IPS-18a (cell line): ENCODE measurements around the gene TMEM130.

Experiments used
- H3K27ac ChIP-seq: one replicate; pipeline ENCODE4 v1.5.1; 2013; ENCODE audit warnings: low read length
- H3K27me3 ChIP-seq: one replicate; pipeline ENCODE4 v1.6.1; 2013; ENCODE audit warnings: mild to moderate bottlenecking, low read length; ENCODE audit not compliant: control insufficient read depth, insufficient read depth
- H3K36me3 ChIP-seq: one replicate; pipeline ENCODE4 v1.6.1; 2013; ENCODE audit warnings: low read depth, low read length; ENCODE audit not compliant: control insufficient read depth
- H3K4me1 ChIP-seq: one replicate; pipeline ENCODE4 v1.6.1; 2013; ENCODE audit warnings: low read depth, low read length; ENCODE audit not compliant: control insufficient read depth
- H3K4me3 ChIP-seq: one replicate; pipeline ENCODE4 v1.5.1; 2013; ENCODE audit warnings: low read length
- H3K9ac ChIP-seq: one replicate; pipeline ENCODE4 v1.6.1; 2013; ENCODE audit warnings: mild to moderate bottlenecking, low read length, moderate library complexity
- H3K9me3 ChIP-seq: one replicate; pipeline ENCODE4 v1.6.1; 2013; ENCODE audit warnings: low read depth, low read length; ENCODE audit not compliant: control insufficient read depth

The TMEM130 gene

DNA sequence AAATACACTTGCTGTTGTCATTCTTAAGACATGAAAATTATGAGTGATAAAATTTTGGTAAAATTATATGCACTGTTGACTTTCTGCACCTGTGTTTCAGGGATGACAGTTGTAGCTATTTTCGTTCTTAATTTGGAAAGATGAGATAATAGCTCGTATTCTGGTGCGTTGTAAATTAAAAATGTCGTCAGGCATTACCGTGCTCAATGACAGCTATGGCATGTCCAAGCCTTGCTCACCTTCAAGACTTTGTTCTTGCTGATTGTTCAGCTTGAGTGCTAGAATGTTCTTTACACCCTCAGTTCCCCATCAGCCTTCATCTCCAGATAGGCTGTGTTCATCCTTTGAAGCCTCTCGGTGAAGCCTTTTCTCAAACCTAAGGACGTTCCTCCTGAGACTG, 30.0 kb upstream of the TMEM130 start:
- no peaks in the 10 kb centered on the region for H3K4me1 ChIP-seq
- H3K9me3 ChIP-seq, result no peaks in the 10 kb centered on the region
- no peak overlapping the region for H3K27ac ChIP-seq
- H3K36me3 ChIP-seq, result peaks cover 94% of the 10 kb centered on the region
- H3K4me3 ChIP-seq, result no peak overlapping the region
- H3K9ac ChIP-seq, result no peak overlapping the region
- no peaks in the 10 kb centered on the region for H3K27me3 ChIP-seq

GRCh38 chr7:98892609-98893008, 22.8 kb upstream of the TMEM130 start:
- Histone ChIP-seq H3K9me3 (no peaks in the 10 kb centered on the region), H3K4me1 (no peaks in the 10 kb centered on the region), H3K27me3 (no peaks in the 10 kb centered on the region), H3K36me3 (peaks cover 78% of the 10 kb centered on the region), H3K4me3 (no peak overlapping the region), H3K27ac (no peak overlapping the region), H3K9ac (no peak overlapping the region)

GRCh38 chr7:98887038-98887437, 17.2 kb upstream of the TMEM130 start:
- H3K27ac ChIP-seq, result no peak overlapping the region
- H3K36me3 ChIP-seq, result peaks cover 63% of the 10 kb centered on the region
- no peaks in the 10 kb centered on the region for H3K4me1 ChIP-seq
- H3K27me3 ChIP-seq, result no peaks in the 10 kb centered on the region
- no peaks in the 10 kb centered on the region for H3K9me3 ChIP-seq
- no peak overlapping the region for H3K4me3 ChIP-seq
- no peak overlapping the region for H3K9ac ChIP-seq

DNA sequence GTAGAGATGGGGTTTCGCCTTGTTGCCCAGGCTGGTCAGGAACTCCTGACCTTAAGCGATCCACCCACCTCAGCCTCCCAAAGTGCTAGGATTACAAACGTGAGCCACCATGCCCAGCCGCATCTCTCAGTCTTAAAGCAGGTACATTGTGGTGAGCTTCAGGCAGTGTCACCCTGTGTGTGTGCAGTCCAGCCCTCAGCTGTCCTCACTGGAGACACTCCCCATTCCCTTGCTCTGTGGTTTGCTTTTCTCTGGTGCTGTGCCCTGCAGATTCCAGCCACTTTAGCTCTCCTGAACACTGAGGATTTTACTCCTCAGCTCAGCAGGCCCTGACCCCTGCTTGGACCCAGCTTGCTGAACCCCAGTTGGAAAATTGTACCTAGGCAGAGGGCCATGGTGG, 14.6 kb upstream of the TMEM130 start:
- no peak overlapping the region for H3K9ac ChIP-seq
- H3K4me1 ChIP-seq, result peaks cover 6% of the 10 kb centered on the region
- peaks cover 64% of the 10 kb centered on the region for H3K36me3 ChIP-seq
- no peak overlapping the region for H3K27ac ChIP-seq
- no peaks in the 10 kb centered on the region for H3K27me3 ChIP-seq
- no peak overlapping the region for H3K4me3 ChIP-seq
- H3K9me3 ChIP-seq, result no peaks in the 10 kb centered on the region

GRCh38 chr7:98881561-98882315, 11.9 kb upstream of the TMEM130 start:
- peaks cover 48% of the 10 kb centered on the region for H3K36me3 ChIP-seq
- no peaks in the 10 kb centered on the region for H3K27me3 ChIP-seq
- H3K4me1 ChIP-seq, result peaks cover 12% of the 10 kb centered on the region
- H3K4me3 ChIP-seq, result no peak overlapping the region
- H3K27ac ChIP-seq, result no peak overlapping the region
- no peak overlapping the region for H3K9ac ChIP-seq
- no peaks in the 10 kb centered on the region for H3K9me3 ChIP-seq

DNA sequence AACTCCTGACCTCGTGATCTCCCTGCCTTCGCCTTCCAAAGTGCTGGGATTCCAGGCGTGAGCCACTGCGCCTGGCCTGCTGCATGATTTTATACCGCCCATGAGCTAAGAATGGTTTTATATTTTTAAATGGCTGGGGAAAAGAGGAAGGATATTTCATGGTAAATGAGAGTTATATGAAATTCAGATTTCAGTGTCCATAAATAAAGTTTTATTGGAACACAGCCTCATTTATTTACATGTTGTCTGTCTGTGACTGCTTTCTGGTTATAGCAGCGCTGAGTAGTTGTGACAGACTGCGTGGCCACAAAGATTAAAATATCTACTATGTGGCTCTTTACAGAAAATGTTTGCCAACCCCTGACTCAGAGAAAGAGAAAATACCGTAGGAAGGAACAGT, 10.7 kb upstream of the TMEM130 start:
- Histone ChIP-seq H3K9me3 (no peaks in the 10 kb centered on the region), H3K27me3 (no peaks in the 10 kb centered on the region), H3K27ac (no peak overlapping the region), H3K4me1 (peaks cover 12% of the 10 kb centered on the region), H3K36me3 (peaks cover 44% of the 10 kb centered on the region), H3K4me3 (no peak overlapping the region), H3K9ac (no peak overlapping the region)

- Histone ChIP-seq H3K4me3 (peak overlapping the region; percentile 84), H3K9ac (peak overlapping the region; percentile 75), H3K4me1 (peaks cover 12% of the 10 kb centered on the region), H3K27ac (no peak overlapping the region), H3K36me3 (peaks cover 44% of the 10 kb centered on the region), H3K27me3 (no peaks in the 10 kb centered on the region), H3K9me3 (no peaks in the 10 kb centered on the region)
These were observed 10.1 kb upstream of the TMEM130 start for GRCh38 chr7:98879979-98880315.

DNA sequence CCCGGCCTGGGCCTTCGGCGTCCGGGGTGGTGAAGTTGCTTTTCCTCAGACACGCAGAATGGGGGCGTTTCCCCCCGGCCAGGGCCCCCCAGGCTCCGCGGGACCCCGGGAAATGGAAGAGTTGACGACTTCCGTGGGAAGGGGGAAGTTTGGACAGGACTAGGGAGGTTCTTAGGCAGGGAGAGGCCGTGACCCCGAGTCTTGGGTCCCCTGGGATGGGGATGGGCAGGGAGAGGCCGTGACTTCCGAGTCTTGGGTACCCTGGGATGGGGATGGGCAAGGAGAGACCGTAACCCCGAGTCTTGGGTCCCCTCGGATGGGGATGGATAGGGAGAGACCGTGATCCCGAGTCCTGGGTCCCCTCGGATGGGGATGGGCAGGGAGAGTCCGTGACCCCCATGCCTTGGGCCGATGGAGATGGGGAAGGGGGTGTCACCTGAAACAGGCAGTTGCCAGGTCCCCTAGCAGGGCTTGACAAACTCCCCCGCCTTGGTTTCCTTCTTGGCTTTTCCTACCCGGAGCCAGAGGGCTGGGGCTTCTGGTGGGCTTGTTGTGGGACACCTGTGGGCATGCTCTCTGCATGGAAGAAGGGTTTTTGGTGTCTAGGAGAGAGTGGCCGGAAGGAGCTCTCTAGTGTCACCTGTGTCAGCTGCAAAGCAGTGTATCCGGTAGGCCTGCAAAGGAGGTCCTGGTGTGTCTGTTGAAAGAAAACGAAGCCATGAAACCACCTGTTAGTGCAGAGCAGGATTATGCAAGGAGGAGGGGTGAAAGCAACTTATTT, 9.6 kb upstream of the TMEM130 start:
- H3K9ac ChIP-seq, result peak overlapping the region; percentile 75
- H3K27ac ChIP-seq, result no peak overlapping the region
- H3K36me3 ChIP-seq, result peaks cover 39% of the 10 kb centered on the region
- H3K4me1 ChIP-seq, result peaks cover 12% of the 10 kb centered on the region
- H3K4me3 ChIP-seq, result peak overlapping the region; percentile 84
- no peaks in the 10 kb centered on the region for H3K27me3 ChIP-seq
- H3K9me3 ChIP-seq, result no peaks in the 10 kb centered on the region

- Histone ChIP-seq H3K27ac (no peak within 1 kb of the TSS), H3K36me3 (peaks cover 31% of the 10 kb centered on the region), H3K27me3 (no peaks in the 10 kb centered on the region), H3K4me1 (peaks cover 12% of the 10 kb centered on the region), H3K4me3 (peak within 1 kb of the TSS; percentile 84), H3K9ac (peak within 1 kb of the TSS; percentile 75), H3K9me3 (no peaks in the 10 kb centered on the region)
These were observed 8.8 kb upstream of the TMEM130 start, which contains the start of gene TRRAP for GRCh38 chr7:98878365-98879197. Gene TRRAP, plus strand, starts transcription at chr7:98878532. Its CDS starts 2,619 bp downstream, at chr7:98881151.

DNA sequence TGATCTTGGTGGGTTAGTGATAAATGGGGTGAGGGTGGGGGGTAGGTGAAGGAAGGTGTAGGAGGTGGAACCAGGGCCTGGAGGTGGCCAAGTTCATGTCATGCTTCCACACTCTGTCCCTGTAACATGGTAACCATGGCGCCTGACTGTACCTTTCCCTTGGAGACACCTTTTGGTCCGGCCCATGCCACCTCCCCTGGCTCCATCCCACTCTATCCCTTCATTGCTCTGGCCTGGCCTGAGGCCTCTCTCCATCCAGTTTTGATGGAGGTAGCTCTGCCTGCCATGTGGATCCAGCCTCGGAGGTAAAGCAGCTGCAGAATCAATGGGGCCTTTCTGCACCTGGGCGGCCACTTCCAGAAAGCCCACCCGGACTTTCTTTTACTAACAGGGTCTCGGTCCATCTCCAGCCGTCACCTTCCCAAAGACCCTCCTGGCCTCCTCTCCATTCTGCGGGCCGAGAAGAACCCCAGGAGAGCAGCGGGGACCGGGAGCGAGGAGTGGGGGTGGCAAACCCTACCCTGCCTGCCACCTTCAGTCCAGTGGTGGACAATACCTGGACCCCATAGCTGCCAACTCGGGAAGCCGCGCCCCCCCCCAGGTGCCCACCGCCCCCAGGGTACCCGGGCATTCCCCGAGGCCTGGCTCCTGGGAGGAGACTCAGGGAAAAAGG, 8.0 kb upstream of the TMEM130 start:
- Histone ChIP-seq H3K27ac (no peak overlapping the region), H3K4me3 (peak overlapping the region; percentile 66), H3K36me3 (peaks cover 24% of the 10 kb centered on the region), H3K9me3 (no peaks in the 10 kb centered on the region), H3K4me1 (peaks cover 12% of the 10 kb centered on the region), H3K9ac (no peak overlapping the region), H3K27me3 (no peaks in the 10 kb centered on the region)

GRCh38 chr7:98877146-98877545, 7.3 kb upstream of the TMEM130 start:
- Histone ChIP-seq H3K27me3 (no peaks in the 10 kb centered on the region), H3K9me3 (no peaks in the 10 kb centered on the region), H3K27ac (no peak overlapping the region), H3K9ac (no peak overlapping the region), H3K4me1 (peaks cover 12% of the 10 kb centered on the region), H3K36me3 (peaks cover 17% of the 10 kb centered on the region), H3K4me3 (no peak overlapping the region)
